Gastrocnemius medialis (tissue), 4 donors: Measurements from ENCODE around the gene DCTN3. TPM values are rescaled to one million over a fixed set of nuclear protein-coding genes. Genes with fewer than 3 reads are reported as not detected.

Experiments
- ATAC-seq, 2 donors: fragments of 150-250 bp; one replicate each; pipeline ENCODE4 v1.9.1; 2016
- DNase-seq, 2 donors: peaks; one replicate each; pipeline ENCODE4 v3.0.0-alpha.2; 2019
- H3K27ac ChIP-seq, 4 donors: fragments of 200-600 bp; sonication (generic); 1 replicate in 1 of 4; 2 replicates in 3 of 4; pipeline ENCODE4 v1.5.1; 2016 to 2018; ENCODE audit warnings: mild to moderate bottlenecking in 2 of 4, moderate library complexity in 1 of 4
- H3K27me3 ChIP-seq, 3 donors: fragments of 200-600 bp; sonication (generic) in 2 of 3; 1 replicate in 1 of 3; 2 replicates in 2 of 3; pipeline versions ENCODE4 v1.5.1 to v1.6.0; 2016 to 2019; ENCODE audit warnings: mild to moderate bottlenecking in 1 of 3, moderate library complexity in 1 of 3
- H3K36me3 ChIP-seq, 2 donors: fragments of 200-600 bp; sonication (generic) in 1 of 2; one replicate each; pipeline ENCODE4 v1.5.1; 2017 to 2018
- H3K4me1 ChIP-seq, 2 donors: fragments of 200-600 bp; sonication (generic) in 1 of 2; one replicate each; pipeline ENCODE4 v1.5.1; 2016 to 2017; ENCODE audit warnings: mild to moderate bottlenecking in 2 of 2
- H3K4me3 ChIP-seq, 4 donors: fragments of 200-600 bp; sonication (generic) in 3 of 4; 1 replicate in 1 of 4; 2 replicates in 3 of 4; pipeline ENCODE4 v1.5.1; 2016 to 2019; ENCODE audit warnings: mild to moderate bottlenecking in 2 of 4
- H3K9me3 ChIP-seq, 3 donors: fragments of 200-600 bp; sonication (generic) in 2 of 3; 1 replicate in 1 of 3; 2 replicates in 2 of 3; pipeline ENCODE4 v1.5.1; 2016 to 2019
- CTCF ChIP-seq, 5 experiments: fragments of 450-650 bp in 3 of 5; fragments of 200-600 bp in 2 of 5; sonication (generic) in 2 of 5; IDR thresholded peaks in 4 of 5; conservative IDR thresholded peaks in 1 of 5; 1 replicate in 4 of 5; 2 replicates in 1 of 5; pipeline ENCODE4 v1.5.1; 2016 to 2019; ENCODE audit warnings: antibody characterized with exemption in 5 of 5, mild to moderate bottlenecking in 3 of 5, moderate library complexity in 3 of 5
- POLR2A ChIP-seq, 2 donors: fragments of 450-650 bp; IDR thresholded peaks; one replicate each; pipeline ENCODE4 v1.6.1; 2017; ENCODE audit warnings: antibody characterized with exemption in 2 of 2, mild to moderate bottlenecking in 2 of 2, moderate library complexity in 2 of 2
- in situ Hi-C, 4 donors: fragments of 200-750 bp; cut with MboI; loops; one replicate each; pipeline versions ENCODE4 v1.15.0 to v1.8.0; 2017; ENCODE audit warnings: low sequenced_read_pairs in 4 of 4
- intact Hi-C: fragments of 100-400 bp; cut with DNase I; formaldehyde crosslinking; loops from one replicate; pipeline ENCODE4 v1.15.1; 2023; ENCODE audit warnings: low total_unique reads
- total RNA-seq, 4 donors: library from RNA; depleted of rRNA; stranded (reverse); fragments of >200 nt; gene quantifications; one replicate each; pipeline versions ENCODE4 v1.1.0 to v1.2.3, GENCODE V29; 2016

Gene DCTN3
- total RNA-seq = 100 to 1,000 TPM in 2 of 4 donors, 10 to 100 TPM in 2; 62.8 to 174 (median 105) TPM

GRCh38 chr9:34620061-34620994 lies at the start of gene DCTN3:
Gene DCTN3, minus strand, starts transcription at chr9:34620495. Its CDS starts 31 bp downstream, at chr9:34620464.
- in situ Hi-C loops = loop anchor here in 1 of 4 donors (25.0 kb wide), 1 partner anchor 108 kb away; the partner anchor contains the start of gene ENHO
- peak; percentile 90 to 93 for DNase-seq
- intact Hi-C loops = loop anchor here (2.0 kb wide), 1 partner anchor 16 kb away; the partner anchor contains the start of gene SIGMAR1
- peak within 1 kb of the TSS; percentile 44 to 71 (median 63) for H3K27ac ChIP-seq
- peaks cover 33 to 39% (median 37%) of the 10 kb centered on the region in 3 donors for H3K27me3 ChIP-seq
- TF ChIP-seq CTCF (IDR thresholded peaks at IDR 0.05 in 4 of 5, conservative IDR thresholded peaks at IDR 0.05 in 1 of 5) (peak in 1 of 5 experiments; percentile 20), POLR2A (IDR thresholded peaks at IDR 0.05) (peak in 1 of 2 donors; percentile 24)
- no peaks in the 10 kb centered on the region for H3K9me3 ChIP-seq
- H3K4me3 ChIP-seq = peak within 1 kb of the TSS; percentile 76 to 94 (median 93)
- peak; percentile 99 to 100 for ATAC-seq
- peaks cover 0 to 30% of the 10 kb centered on the region in 2 donors for H3K36me3 ChIP-seq
- peaks cover 8 to 15% of the 10 kb centered on the region in 2 donors for H3K4me1 ChIP-seq

- peak; percentile 86 to 87 for ATAC-seq
Measured at GRCh38 chr9:34665381-34666250, 45.3 kb upstream of the DCTN3 start.

DNA sequence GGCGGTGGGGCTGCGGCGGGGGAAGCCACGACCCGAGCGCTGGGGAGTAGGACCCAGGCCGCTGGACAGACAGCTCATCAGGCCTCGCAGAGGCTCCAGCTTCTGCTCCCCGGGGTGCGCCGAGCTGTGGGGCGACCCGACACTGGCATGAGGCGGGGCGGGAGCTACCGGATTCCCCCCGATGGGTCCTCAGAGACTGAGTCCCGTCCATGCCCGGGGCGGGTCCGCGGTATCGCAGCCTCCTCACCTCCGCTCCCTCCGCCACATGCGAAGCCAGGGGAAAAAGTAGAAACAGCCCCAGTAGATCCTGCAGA lies 44.7 kb upstream of the DCTN3 start:
- peak overlapping the region; percentile 76 to 98 (median 86) for H3K4me3 ChIP-seq
- H3K4me1 ChIP-seq = peaks cover 0 to 4% of the 10 kb centered on the region in 2 donors
- H3K9me3 ChIP-seq = no peaks in the 10 kb centered on the region
- intact Hi-C loops (loop anchor here (1.0 to 5.0 kb wide), 3 partner anchors 13 to 322 kb away; partner anchors contain the start of genes DNAJB5 and IL11RA), in situ Hi-C loops (loop anchor here in 1 of 4 donors (25.0 kb wide), 1 partner anchor 422 kb away; the partner anchor contains the start of genes FANCG and PIGO)
- H3K36me3 ChIP-seq = peaks cover 0 to 6% of the 10 kb centered on the region in 2 donors
- DNase-seq (no peak), ATAC-seq (peak in 1 of 2 donors; percentile 18)
- peak overlapping the region; percentile 91 to 100 (median 98) for H3K27ac ChIP-seq
- H3K27me3 ChIP-seq = no peaks in the 10 kb centered on the region
- TF ChIP-seq CTCF (IDR thresholded peaks at IDR 0.05 in 4 of 5, conservative IDR thresholded peaks at IDR 0.05 in 1 of 5) = peak in 1 of 5 experiments; percentile 14
- TF ChIP-seq POLR2A (IDR thresholded peaks at IDR 0.05) = no peak

More at GRCh38 chr9:34665381-34666250, 45.3 kb upstream of the DCTN3 start:
- Histone ChIP-seq H3K36me3 (peaks cover 0 to 6% of the 10 kb centered on the region in 2 donors), H3K4me1 (peaks cover 0 to 4% of the 10 kb centered on the region in 2 donors), H3K27me3 (no peaks in the 10 kb centered on the region), H3K4me3 (peak overlapping the region; percentile 76 to 98 (median 86)), H3K27ac (peak overlapping the region; percentile 91 to 100 (median 98)), H3K9me3 (no peaks in the 10 kb centered on the region)
- intact Hi-C loops (loop anchor here (1.0 to 5.0 kb wide), 3 partner anchors 13 to 322 kb away; partner anchors contain the start of genes DNAJB5 and IL11RA), in situ Hi-C loops (loop anchor here in 1 of 4 donors (25.0 kb wide), 1 partner anchor 422 kb away; the partner anchor contains the start of genes FANCG and PIGO)
- peak; percentile 90 to 94 for DNase-seq
- TF ChIP-seq POLR2A (IDR thresholded peaks at IDR 0.05) = peak; percentile 62 to 63
- TF ChIP-seq CTCF (IDR thresholded peaks at IDR 0.05 in 4 of 5, conservative IDR thresholded peaks at IDR 0.05 in 1 of 5) = peak in 1 of 5 experiments; percentile 9
